HG03575 (cell line): ENCODE results near the gene OSBPL3.

Source experiments
- ATAC-seq: cut with Tn5 transposase; IDR thresholded peaks from one replicate; pipeline ENCODE4 v1.9.1; 2021; ENCODE audit not compliant: unreplicated experiment, insufficient number of reproducible peaks, low FRiP score; ENCODE audit errors: extremely low read depth

Gene OSBPL3

GRCh38 chr7:24981171-24981951, 1.4 kb upstream of the OSBPL3 start:
- no peak for ATAC-seq

GRCh38 chr7:24980534-24981170, 674 bp upstream of the OSBPL3 start:
- ATAC-seq = no peak

GRCh38 chr7:24979470-24979862, 512 bp downstream of the OSBPL3 start:
- ATAC-seq = peak; percentile 26

- ATAC-seq = peak; percentile 2
Observed at GRCh38 chr7:24978843-24979469, 1.0 kb downstream of the OSBPL3 start.

- no peak for ATAC-seq
Observed at GRCh38 chr7:24975644-24976260, 4.2 kb downstream of the OSBPL3 start.

- ATAC-seq = no peak
Observed at GRCh38 chr7:24975172-24975571, 4.8 kb downstream of the OSBPL3 start.

- no peak for ATAC-seq
Observed at GRCh38 chr7:24974026-24974832, 5.7 kb downstream of the OSBPL3 start.

- ATAC-seq = no peak
Observed at GRCh38 chr7:24972991-24973390, 7.0 kb downstream of the OSBPL3 start.

- ATAC-seq = no peak
Observed at GRCh38 chr7:24972166-24972477, 7.9 kb downstream of the OSBPL3 start.

GRCh38 chr7:24971333-24972165, 8.4 kb downstream of the OSBPL3 start:
- ATAC-seq = no peak

GRCh38 chr7:24970676-24971075, 9.3 kb downstream of the OSBPL3 start:
- ATAC-seq = no peak

GRCh38 chr7:24968165-24968564, 11.8 kb downstream of the OSBPL3 start:
- ATAC-seq = no peak

GRCh38 chr7:24967696-24968095, 12.3 kb downstream of the OSBPL3 start:
- ATAC-seq = no peak

GRCh38 chr7:24966802-24967201, 13.2 kb downstream of the OSBPL3 start:
- ATAC-seq = no peak

- ATAC-seq = peak; percentile 66
Observed at GRCh38 chr7:24965831-24966708, 13.9 kb downstream of the OSBPL3 start.

- ATAC-seq = no peak
Observed at GRCh38 chr7:24964191-24964590, 15.8 kb downstream of the OSBPL3 start.

GRCh38 chr7:24963218-24963617, 16.8 kb downstream of the OSBPL3 start:
- ATAC-seq = no peak
